Left colon (tissue), 2 donors: ENCODE results near the gene PPP2R2D. TPM values are rescaled to one million over a fixed set of nuclear protein-coding genes. Genes with fewer than 3 reads are reported as not detected.

Experiments
- ATAC-seq: fragments of 200-7000 bp; cut with Tn5 transposase; one replicate; pipeline ENCODE4 v1.9.1; 2020; ENCODE audit warnings: mild to moderate bottlenecking, moderate library complexity
- DNase-seq, 2 donors: peaks; one replicate each; pipeline ENCODE4 v3.0.0-alpha.2; 2020
- intact Hi-C, 2 donors: fragments of 100-400 bp; cut with DNase I in 1 of 2; cut with micrococcal nuclease in 1 of 2; formaldehyde crosslinking; loops; one replicate each; pipeline versions ENCODE4 v1.11.2 to v1.14.0; 2022; cut with DNase I, micrococcal nuclease
- total RNA-seq, 2 donors: library from RNA; stranded (reverse); fragmentation: NEBNext Ultra II Directional; extraction: Animal tissue kit (Norgen Biotek cat#: 25700); gene quantifications; one replicate each; pipeline ENCODE4 v1.2.1, GENCODE V29; 2021
- donor health status: DM: no; HTN: no; CAD: no.
- donor health status: DM: yes; HTN: yes; CAD: no.

The PPP2R2D gene
- total RNA-seq, 2 donors from 2014 or later = 28.5 to 30.2 TPM

DNA sequence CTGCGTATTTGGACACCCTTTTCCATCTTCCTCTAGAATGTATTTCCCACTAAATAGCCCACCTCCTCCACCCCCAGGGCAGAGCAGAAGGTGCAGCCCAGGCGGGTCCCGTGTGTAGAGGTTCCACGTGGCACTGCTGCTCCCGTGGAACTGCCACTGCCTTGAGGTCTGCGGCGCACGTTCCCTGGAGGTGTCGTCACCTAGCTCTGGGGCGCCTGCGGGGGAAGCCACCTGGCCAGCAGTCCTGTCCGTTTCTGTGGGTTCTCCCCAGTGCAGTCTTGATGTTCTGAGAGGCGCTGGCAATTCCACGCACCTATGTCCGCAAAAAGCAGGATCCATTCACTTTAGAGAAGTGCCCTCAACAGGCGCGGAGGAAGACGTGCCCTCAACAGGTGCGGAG lies 59.0 kb downstream of the PPP2R2D start:
- intact Hi-C loops = no loop called here
- ATAC-seq (no peak), DNase-seq (no peak)

DNA sequence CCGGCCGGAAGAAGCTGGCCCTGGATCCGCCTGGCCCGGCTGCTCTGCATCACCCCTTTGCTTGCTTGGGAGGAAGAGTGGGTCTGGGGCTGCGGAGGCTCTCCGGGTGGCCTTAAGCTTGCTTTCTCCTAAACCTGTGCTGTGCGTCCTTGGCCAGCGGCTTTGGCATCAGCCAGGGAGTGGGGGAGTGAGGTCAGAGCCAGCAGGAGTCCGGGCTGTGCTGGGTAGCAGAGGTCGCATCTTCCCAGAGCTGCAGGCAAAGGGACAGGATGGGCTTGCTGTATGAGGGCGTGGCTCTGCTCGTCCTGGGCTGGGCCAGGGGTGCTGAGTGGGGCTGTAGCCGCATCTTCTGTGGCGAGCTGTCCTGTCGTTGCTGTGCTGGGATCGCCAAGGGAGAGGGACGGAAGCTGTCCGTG lies 59.8 kb downstream of the PPP2R2D start:
- peak; percentile 40 for ATAC-seq
- intact Hi-C loops = no loop called here
- DNase-seq = no peak

DNA sequence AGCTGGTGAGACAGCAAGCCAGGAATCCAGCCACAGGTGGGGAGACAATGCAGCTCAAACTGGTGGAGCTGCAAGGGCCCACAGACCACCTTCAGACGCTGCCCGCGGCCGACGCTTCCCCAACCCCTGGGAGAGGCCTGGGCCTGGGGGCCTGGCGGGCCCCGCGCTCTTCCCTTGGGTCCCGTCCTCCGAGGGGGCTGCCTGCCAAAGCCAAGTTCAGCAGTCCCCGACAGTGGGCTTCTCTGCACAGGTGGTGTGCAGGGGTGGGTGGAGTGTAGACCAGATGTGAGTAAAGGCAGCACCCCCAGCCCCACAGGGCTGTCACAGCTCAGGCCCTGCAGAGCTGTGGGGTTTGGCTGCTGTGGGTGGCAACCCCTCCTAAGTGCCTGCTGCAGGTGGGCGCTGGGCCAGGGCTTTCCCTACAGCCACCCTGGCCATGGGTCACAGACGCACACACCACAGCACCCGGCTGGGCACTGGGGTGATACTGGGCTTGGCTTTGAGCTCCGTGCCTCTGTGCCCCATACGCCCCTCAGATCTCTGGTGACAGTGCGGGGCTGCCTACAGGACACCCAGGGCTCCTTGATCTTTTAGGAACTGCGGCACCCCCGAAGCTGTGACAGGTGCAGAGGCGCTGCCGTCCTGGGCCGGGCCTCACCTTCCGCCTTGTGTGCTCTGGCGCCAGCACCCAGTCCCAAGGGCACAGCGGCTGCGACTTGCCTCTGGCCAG lies 60.4 kb downstream of the PPP2R2D start:
- intact Hi-C loops = no loop called here
- DNase-seq = no peak
- peak; percentile 18 for ATAC-seq

DNA sequence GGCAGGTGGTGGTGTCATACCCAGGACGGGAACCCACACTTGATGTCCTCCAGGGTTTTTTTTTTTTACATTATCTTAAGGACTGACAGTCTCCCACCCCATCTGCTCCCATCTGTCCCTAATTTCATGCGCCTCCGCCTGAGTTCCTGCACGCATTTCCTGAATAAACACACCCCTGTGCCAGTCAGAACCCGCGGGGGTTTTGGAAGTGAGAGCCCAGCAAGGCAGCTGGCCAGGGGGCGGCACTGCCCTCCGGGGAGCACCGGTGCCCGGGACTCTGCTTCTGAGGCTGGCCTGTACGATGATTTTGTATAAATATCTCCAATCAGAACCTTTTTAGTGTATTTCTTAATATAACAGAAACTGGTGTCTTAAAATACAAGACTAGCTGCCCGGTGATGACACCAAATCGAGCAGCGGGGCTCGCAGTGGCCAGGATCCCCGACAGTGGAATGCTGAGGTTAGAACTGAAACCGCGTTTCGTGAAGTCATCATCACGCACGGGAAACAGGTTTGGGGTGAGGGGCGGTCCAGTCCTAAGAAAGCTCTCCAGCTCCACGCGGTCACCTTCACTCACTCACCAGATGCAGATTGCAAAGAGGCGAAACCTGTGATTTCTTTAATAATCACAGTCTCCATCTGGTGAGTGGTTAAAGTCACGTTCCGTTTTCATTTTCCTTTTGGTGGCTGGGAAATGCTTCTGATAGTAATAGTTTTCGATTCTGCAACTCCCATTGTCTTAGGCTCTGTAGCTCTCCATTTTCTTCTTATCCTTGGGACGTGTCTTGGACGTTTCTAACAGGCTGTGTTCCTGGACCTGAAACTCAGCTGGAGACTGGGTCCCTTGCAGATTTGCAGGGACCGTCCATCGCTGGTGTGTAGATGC lies 61.2 kb downstream of the PPP2R2D start:
- intact Hi-C loops = no loop called here
- ATAC-seq = peak; percentile 8
- no peak for DNase-seq

DNA sequence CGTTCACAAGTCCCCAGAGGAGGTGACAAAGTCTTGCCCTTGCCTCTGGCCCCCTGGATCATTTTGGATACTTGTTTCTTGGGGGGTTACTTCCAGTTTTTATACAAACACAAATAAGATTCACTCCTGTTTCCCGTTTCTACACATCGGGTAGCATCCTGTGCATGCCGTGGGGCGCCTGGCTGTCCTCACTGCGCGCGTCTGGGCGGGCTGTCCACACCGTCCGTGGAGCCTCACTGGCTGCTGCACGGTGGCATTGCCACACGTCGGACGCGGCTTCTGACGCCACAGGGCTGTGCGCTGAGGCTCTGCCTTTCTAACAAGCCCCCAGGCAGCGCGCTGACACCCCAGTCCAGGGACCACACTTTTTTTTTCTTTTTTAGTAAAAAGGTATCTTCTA lies 62.5 kb downstream of the PPP2R2D start:
- intact Hi-C loops = no loop called here
- ATAC-seq = no peak
- DNase-seq = no peak

DNA sequence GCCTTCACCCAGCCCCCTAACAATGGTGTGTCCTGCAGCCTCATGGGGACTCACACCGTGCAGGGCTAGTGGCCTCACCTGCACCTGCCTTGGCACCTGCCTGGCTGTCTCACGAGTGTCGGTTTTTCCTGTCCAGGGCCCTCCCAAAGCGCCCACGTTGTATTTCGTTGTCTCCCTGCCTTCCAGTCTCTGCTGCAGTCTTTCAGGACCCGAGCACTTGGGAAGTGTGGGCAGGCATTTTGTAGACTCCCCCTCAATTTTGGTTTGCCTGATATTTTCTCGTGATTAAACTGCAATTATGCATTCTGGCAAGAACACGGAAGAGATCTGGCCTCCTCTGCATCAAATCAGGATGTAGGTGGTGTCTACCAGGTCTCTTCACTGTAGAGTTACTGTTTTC lies 63.0 kb downstream of the PPP2R2D start:
- intact Hi-C loops = no loop called here
- DNase-seq (no peak), ATAC-seq (no peak)

DNA sequence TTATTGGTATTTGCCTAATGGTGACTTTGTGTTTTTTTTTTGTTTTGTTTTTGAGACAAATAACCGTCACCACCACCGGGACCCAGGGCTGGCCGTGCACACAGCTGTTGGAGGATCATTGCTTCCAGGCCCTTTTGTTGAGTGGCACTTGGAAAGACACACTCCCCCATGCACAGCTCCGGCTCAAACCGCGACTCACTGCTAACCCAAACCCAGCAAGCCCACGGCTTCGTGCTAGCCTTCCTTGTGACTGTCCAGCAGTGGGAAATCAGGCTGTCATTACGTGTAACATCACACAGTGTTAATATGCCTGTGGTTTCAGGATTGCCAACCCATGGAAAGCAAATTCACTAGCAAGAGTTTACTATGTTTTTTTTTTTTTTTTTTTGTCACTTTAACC lies 63.5 kb downstream of the PPP2R2D start:
- intact Hi-C loops = no loop called here
- no peak for DNase-seq
- ATAC-seq = no peak

DNA sequence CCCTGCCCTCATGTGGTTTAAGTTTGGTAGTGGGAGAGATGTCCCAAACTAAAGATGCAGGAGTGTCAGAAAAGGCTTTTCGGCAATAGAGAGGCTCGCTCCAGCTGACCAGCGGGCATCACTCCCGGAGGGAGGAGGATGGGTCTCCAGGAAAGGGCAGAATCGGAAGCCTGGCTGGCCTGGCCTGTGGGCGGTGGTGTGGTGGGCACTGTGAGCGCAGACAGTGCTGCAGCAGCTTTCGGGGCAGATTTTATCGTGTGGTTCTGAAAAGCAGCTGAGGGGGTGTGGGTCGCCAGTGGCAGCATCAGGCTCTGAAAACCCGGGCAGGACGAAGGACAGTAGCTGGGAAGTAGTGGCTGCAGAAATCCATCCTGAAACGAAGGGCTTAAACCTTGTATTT lies 68.1 kb downstream of the PPP2R2D start:
- intact Hi-C loops = no loop called here
- no peak for DNase-seq
- ATAC-seq = no peak

DNA sequence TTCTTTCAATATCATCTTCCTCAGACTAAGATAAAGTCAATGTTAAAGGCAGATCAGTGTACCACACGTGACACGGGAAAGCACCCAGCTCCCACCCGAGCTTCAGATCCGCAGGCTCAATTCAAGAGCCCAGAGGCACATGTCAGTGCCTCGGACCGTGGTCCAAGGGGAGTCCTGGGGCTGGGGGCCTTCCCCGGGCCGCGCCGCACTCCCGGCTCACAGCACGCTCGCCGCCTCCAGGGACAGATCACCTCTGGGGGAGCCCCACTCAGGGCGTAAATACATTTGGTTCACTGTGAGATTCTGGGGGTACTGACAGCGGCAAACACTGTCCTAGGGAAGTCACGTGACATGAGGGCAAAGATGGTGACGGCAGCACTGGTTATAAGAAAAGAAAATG lies 70.1 kb downstream of the PPP2R2D start:
- DNase-seq = no peak
- no peak for ATAC-seq
- intact Hi-C loops = no loop called here

DNA sequence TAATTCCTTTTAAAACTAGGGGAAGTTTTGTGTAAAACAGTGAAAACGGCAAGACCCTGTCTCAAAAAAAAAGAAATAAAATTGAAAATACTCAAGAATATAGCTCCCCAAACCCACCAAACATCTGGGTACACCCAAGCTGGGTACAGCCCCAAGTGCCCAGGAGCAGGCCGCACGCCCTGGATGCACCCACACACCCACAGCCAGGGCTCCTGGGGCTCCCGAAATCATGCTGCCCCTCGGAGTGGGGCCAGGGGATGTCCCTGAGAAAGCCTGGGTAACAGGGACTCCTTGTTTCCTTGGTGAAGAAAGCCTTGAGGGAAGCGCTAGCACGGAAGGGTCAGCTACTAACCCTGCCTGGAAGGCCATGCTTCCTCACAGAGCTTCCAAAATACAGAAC lies 70.8 kb downstream of the PPP2R2D start:
- intact Hi-C loops = no loop called here
- DNase-seq (no peak), ATAC-seq (no peak)

DNA sequence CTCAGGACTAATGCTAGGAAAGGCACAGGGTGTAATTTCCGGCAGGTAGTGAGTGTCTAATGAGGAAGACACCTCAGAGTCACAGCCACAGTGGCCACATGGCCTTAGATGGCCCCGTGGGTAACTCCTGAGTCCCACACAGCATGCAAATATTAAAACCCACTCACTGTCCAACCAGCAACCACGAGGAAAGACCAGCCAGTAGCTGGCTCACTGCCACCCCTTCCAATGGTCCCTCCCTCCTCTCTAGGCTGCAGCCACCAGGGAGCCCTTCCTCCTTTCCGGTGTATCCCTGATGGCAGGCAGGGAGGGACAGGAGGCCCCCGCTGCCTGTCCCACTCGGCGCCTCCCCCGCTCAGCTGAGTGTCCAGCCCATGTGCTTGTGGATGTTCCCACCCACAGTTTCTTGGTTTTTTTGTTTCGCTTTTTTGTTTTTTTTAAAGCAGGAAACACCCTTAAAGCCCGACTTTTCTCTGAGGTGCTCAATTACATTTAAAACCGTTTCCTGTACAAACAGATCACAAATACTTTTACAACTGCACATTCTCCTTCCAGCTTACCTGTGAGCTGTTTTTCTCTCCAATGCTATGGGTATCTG lies 71.8 kb downstream of the PPP2R2D start:
- ATAC-seq (peak; percentile 79), DNase-seq (peak; percentile 43 to 55)
- intact Hi-C loops = no loop called here

DNA sequence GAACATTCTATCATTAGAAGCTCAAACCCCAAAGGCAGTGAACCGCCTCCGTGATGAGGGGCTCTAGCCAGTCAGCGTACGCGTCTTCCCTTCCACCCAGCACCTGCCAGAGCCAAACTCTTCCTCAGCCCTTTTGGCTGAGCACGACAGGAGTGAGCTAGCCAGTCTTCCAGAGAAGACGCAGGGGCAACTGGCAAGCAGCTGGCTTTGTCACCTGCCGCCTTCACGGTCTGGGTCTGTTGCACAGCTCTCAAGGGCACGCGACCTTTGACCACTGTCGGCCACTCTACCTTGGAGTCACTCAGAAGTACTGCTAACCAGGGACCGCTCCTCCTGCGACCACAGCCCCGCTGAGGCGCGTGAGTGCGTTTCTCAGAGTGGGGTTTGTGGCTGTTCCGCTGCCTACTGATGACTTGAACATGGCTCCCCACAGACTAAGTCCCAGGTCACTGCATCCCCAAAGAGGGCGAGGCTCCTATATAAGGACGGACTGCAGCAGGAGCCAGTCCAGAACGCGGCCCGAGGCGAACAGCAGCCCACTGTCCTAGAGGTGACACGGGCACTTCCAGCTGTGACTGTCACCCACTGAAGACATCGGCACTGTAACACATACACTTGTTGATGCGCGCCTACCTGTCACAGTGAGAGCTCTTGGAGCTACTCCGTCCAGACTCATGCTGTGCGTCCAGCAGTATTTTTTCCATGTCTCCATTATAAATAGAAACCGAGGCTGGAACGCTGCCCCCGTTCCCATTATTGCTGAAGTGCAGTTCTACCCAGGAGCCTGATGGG lies 72.5 kb downstream of the PPP2R2D start:
- intact Hi-C loops = no loop called here
- DNase-seq (no peak), ATAC-seq (no peak)

DNA sequence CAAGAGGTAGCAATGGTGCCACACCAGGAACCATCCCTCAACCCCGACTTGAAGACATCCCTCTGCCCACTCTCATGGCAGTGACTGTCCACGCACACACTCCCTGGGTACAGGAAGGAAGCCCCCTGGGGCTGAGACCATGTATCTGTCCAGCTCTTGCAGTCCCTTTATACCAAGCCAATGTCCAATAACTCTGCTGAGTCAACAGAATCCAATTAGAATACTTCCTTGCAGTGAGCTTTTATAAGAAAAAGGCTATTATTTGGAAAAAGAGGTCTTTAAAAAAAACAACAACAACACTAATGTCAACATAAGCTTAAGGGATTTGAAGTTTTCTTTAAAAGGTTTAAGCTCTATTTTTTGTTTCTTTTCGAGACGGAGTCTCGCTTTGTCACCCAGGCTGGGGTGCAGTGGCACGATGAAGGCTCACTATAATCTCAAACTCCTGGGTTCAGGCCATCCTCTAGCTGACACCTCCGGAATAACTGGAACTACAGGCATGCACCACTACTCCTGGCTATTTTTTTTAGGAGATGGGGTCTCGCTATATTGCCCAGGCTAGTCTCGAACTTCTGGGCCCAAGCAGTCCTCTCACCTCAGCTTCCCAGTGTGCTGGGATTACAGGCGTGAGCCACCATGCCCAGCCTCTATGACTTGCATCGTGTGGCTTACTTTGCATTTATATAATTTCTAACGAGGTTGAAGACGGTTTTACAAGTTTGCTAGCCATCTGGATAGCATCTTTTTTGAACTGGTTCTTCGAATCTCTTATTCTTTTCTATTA lies 73.4 kb downstream of the PPP2R2D start:
- intact Hi-C loops = no loop called here
- ATAC-seq = no peak

DNA sequence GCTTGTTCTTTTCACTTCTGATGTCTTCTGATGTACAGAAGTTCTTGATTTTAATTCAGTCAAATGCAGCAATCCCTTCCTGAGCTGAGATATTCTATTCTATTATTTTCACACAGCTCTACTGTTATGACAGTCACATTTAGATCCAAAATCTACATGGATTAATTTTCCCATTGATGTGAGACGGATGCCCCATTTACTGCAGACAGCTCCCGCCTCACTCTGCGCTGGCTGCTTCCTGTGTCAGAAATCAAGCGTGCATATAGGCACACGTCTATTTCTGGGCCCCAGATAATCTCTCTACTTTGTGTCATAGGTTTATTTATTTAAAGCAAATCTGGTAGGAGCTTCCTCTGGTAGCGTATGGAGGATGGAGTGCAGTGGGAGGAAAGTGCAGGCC lies 74.2 kb downstream of the PPP2R2D start:
- no peak for DNase-seq
- intact Hi-C loops = no loop called here
- ATAC-seq = no peak

More for the DNA sequence above, 73.4 kb downstream of the PPP2R2D start:
- DNase-seq = no peak

DNA sequence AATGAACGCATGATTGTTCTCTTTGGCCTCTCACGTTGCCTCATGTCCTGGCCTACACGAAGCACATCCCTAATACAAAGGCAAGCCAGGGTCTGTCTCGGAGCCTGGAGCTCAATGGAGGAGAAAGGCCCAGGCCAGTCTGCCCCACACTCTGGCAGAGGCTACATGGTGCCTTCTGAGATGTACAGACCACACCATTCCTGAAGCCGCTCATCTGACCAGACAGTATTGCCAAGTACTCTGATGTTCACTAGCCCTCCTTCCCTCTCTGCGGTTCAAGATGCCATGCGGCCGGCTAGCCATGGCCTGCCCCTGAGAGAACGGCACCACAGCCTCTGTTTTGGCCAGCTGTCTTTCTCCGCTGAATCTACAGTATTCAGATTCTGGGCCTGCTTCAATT lies 75.0 kb downstream of the PPP2R2D start:
- DNase-seq (no peak), ATAC-seq (no peak)
- intact Hi-C loops = no loop called here

DNA sequence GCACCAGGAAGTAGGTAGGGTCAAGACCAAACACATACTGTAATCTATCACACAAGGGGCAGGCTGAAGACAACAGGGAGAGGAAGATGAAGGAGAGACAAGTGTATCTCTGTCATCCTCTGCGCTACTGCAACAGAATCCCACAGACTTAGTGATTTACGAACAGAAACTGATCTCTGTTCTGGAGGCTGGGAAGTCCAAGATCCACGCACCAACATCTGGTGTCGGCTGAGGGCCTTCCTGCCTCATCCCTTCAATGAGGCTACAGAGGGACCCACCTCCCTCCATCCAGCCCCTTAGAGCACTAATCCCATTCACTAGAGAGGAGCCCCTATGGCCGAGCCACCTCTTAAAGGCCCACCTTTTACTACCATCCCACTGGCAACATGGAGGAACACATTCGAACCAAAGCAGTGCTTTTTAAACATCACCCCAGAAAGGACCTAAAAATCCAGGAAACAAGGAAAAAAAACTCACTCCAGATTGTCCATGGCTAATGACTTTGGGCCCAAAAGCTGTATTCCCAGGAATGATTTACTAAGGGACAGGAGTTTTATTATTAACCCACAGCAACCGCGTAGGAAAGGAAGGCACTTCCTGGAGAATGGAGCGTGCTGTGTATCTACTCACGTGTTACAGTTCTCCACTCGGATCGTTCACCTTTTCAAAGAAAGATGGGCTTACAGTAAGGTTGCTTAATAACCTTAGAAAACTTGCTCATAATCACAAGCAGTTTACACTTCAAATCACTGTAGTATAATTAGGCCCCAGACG lies 76.7 kb downstream of the PPP2R2D start:
- intact Hi-C loops = no loop called here
- no peak for ATAC-seq
- DNase-seq = no peak

DNA sequence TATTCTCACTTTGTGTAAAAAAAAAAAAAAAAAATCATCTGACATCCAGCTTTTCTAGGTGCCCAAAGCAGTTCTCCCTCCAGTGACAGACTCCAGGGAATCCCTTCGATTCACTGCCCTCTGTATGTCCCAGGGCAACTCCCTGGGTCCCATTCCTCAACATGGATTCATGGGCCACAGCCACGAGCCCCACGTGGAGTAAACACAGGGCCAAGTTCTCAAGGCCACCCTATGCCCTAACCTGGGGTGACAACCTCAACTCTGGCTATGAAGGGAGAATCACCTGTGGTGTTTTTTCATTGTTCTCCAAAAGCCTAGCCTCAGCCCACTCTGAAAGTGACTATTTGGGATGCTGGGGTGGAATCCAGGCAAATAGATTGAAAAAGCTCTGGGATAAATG lies 77.6 kb downstream of the PPP2R2D start:
- DNase-seq = no peak
- ATAC-seq = no peak
- intact Hi-C loops = no loop called here

DNA sequence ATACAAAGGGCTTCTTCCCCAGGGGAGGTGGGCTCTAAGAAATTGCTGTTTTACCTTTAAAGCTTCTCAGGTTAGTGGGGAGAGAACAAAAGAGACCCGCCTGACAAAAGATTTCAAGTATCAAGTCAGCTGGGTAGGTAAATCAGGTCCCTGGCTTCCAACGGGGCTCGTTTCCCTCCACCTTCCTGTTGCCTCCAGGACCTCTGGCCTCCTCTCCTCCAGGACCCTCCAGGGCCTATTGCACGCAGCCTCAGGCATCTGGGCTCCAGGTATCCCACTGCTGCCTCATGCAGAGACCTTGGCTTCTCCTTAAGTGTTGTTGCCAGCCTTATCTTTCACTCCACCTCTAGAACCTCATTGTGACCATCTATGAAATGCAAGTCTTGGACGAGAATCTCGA lies 78.0 kb downstream of the PPP2R2D start:
- ATAC-seq (no peak), DNase-seq (no peak)
- intact Hi-C loops = no loop called here
